Measurements from ENCODE around the gene PIP5K1C.

GRCh38 chr19:3716147-3716668 is 15.9 kb upstream of the PIP5K1C start:
- no peak for TF ChIP-seq NR2C2 (IDR thresholded peaks at IDR 0.05; ENCODE audit: borderline replicate concordance, control insufficient read depth, insufficient read length, low read depth)
- no peak for TF ChIP-seq SIX5 (IDR thresholded peaks at IDR 0.05; ENCODE audit: low read depth, low read length, severe bottlenecking)
